ENCODE results near the gene LST1. TPM values are rescaled to one million over a fixed set of nuclear protein-coding genes. Genes with fewer than 3 reads are reported as not detected.

LST1 gene
- total and polyA plus RNA-seq, 2 of the 8 experiments (the other 6 are each of a cell fraction or from before 2014, with no cell fraction given): not detected

DNA sequence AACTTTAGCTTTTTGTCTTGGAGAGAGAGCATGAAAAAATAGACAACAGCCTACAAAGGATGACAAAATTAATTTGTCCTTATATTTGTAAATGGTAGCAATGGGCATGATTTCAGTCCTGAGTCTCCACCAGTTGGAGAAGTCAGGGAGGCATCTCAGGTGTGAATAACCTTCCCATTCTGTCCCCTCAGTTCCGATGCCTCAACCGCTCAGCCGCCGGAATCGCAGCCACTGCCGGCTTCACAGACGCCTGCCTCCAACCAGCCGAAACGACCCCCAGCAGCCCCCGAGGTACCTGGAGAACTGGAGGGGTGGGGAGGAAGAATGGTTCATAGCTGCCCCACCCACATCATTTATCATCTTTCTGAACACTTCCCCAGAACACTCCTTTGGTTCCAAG is 38.0 kb downstream of the LST1 start:
- no peak overlapping the region for H3K18ac ChIP-seq (ENCODE audit: extremely low read depth, low read length)
- H3K27me3 ChIP-seq (replicated peaks in 1 of 4; ENCODE audit: control insufficient read depth in 3 of 4, extremely low read depth in 1 of 4, insufficient read depth in 3 of 4, low read length in 3 of 4): no peaks in the 10 kb centered on the region
- H2AFZ ChIP-seq (ENCODE audit: low read length): no peak overlapping the region
- H3K4ac ChIP-seq (replicated peaks; ENCODE audit: insufficient read length, low read depth, low read length): no peak overlapping the region
- no peak overlapping the region for H2BK20ac ChIP-seq (ENCODE audit: low read length)
- H2AK5ac ChIP-seq (ENCODE audit: low read depth, low read length): no peak overlapping the region
- H3K4me3 ChIP-seq (ENCODE audit: extremely low read depth in 1 of 4, insufficient read depth in 2 of 4, low read depth in 3 of 4, low read length in 4 of 4): no peak overlapping the region
- peaks cover 24 to 46% of the 10 kb centered on the region in 2 experiments for H3K79me2 ChIP-seq (ENCODE audit: control insufficient read depth in 1 of 2, insufficient read depth in 2 of 2, low read length in 2 of 2)
- H3K14ac ChIP-seq (ENCODE audit: insufficient read length): no peak overlapping the region
- H3K9me3 ChIP-seq (ENCODE audit: insufficient read depth in 2 of 2, low read depth in 1 of 2, low read length in 1 of 2): no peaks in the 10 kb centered on the region
- peaks cover 5% of the 10 kb centered on the region; the same call in 1 of the 2 replicates for H3K23me2 ChIP-seq (ENCODE audit: low read depth, low read length)
- no peak overlapping the region for H3K9ac ChIP-seq (replicated peaks in 1 of 4; ENCODE audit: extremely low read depth in 1 of 4, low read depth in 3 of 4, low read length in 3 of 4)
- H3K23ac ChIP-seq (ENCODE audit: insufficient read length): no peak overlapping the region
- DNase-seq (ENCODE audit: low read depth in 1 of 2, low spot score in 2 of 2) (no peak), FAIRE-seq (no peak)
- 97% methylated on average over 10 of the region's 10 CpGs; no CpG with 5 or more reads in 1 of the 2 experiments for WGBS, 2 experiments (ENCODE audit: extremely low coverage in 1 of 2, insufficient coverage in 1 of 2, insufficient read length in 1 of 2, insufficient replicate concordance in 2 of 2, low coverage in 1 of 2, low lambda C conversion rate in 2 of 2, missing lambda C conversion rate in 1 of 2)
- ChIA-PET POLR2A (ENCODE audit: partially characterized antibody) (interaction anchor here (0.6 to 34.9 kb wide), 6 partner anchors 15 to 92 kb away, joined by 3 to 883 read pairs (median 105); partner anchors contain the start of genes APOM, ATP6V1G2, BAG6 and C6orf47), CTCF (ENCODE audit: partially characterized antibody) (interaction anchor here (0.6 to 2.7 kb wide), 2 partner anchors 77 to 117 kb away, joined by 3 to 9 read pairs; partner anchors contain the start of genes ATP6V1G2 and NFKBIL1)
- no peak overlapping the region for H4K5ac ChIP-seq (ENCODE audit: insufficient read length, low read depth, low read length)
- peaks cover 58 to 72% (median 62%) of the 10 kb centered on the region in 4 experiments for H3K36me3 ChIP-seq (ENCODE audit: control insufficient read depth in 2 of 4, insufficient read depth in 4 of 4, low read length in 3 of 4)
- TF ChIP-seq, protein P1, sequence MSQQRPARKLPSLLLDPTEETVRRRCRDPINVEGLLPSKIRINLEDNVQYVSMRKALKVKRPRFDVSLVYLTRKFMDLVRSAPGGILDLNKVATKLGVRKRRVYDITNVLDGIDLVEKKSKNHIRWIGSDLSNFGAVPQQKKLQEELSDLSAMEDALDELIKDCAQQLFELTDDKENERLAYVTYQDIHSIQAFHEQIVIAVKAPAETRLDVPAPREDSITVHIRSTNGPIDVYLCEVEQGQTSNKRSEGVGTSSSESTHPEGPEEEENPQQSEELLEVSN (IDR thresholded peaks at IDR 0.05): no peak
- no peak for TF ChIP-seq CEBPB (IDR thresholded peaks at IDR 0.05; ENCODE audit: low read depth, low read length)
- TF ChIP-seq, protein P2, sequence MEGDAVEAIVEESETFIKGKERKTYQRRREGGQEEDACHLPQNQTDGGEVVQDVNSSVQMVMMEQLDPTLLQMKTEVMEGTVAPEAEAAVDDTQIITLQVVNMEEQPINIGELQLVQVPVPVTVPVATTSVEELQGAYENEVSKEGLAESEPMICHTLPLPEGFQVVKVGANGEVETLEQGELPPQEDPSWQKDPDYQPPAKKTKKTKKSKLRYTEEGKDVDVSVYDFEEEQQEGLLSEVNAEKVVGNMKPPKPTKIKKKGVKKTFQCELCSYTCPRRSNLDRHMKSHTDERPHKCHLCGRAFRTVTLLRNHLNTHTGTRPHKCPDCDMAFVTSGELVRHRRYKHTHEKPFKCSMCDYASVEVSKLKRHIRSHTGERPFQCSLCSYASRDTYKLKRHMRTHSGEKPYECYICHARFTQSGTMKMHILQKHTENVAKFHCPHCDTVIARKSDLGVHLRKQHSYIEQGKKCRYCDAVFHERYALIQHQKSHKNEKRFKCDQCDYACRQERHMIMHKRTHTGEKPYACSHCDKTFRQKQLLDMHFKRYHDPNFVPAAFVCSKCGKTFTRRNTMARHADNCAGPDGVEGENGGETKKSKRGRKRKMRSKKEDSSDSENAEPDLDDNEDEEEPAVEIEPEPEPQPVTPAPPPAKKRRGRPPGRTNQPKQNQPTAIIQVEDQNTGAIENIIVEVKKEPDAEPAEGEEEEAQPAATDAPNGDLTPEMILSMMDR (IDR thresholded peaks at IDR 0.05; ENCODE audit: control extremely low read depth in 1 of 3, insufficient read depth in 1 of 3, low read depth in 1 of 3, low read length in 3 of 3): no peak
- no peak for TF ChIP-seq CREB1 (IDR thresholded peaks at IDR 0.05)
- TF ChIP-seq YY1 (IDR thresholded peaks at IDR 0.05; ENCODE audit: low read depth, low read length): no peak
- no peak for TF ChIP-seq CBX5 (IDR thresholded peaks at IDR 0.05; ENCODE audit: low read depth, low read length)
- no peak for TF ChIP-seq POU5F1 (IDR thresholded peaks at IDR 0.05; ENCODE audit: low read depth, low read length)
- TF ChIP-seq TEAD4 (IDR thresholded peaks at IDR 0.05; ENCODE audit: low read depth, low read length): no peak
- no peak for TF ChIP-seq POLR2A (IDR thresholded peaks at IDR 0.05; ENCODE audit: control extremely low read depth in 1 of 2, low read depth in 2 of 2, low read length in 2 of 2)
- TF ChIP-seq ZNF274 (IDR thresholded peaks at IDR 0.05; ENCODE audit: borderline replicate concordance, extremely low read depth, low read length): no peak
- H4K91ac ChIP-seq (replicated peaks; ENCODE audit: insufficient read length, low read length): no peak overlapping the region
- H4K20me1 ChIP-seq (replicated peaks in 1 of 2; ENCODE audit: control insufficient read depth in 1 of 2, insufficient read depth in 2 of 2, low read length in 2 of 2): peaks cover 4 to 21% of the 10 kb centered on the region in 2 experiments
- no peak overlapping the region for H3K56ac ChIP-seq (replicated peaks; ENCODE audit: insufficient read length, low read depth, low read length)
- no peak overlapping the region for H2BK5ac ChIP-seq (ENCODE audit: low read depth, low read length)
- no peak overlapping the region for H2BK120ac ChIP-seq (replicated peaks; ENCODE audit: low read depth, low read length)
- H3K4me1 ChIP-seq (replicated peaks in 1 of 4; ENCODE audit: control insufficient read depth in 3 of 4, insufficient read depth in 4 of 4, low read length in 3 of 4): peaks cover 0 to 2% (median 0%) of the 10 kb centered on the region in 4 experiments; a peak in 1 of 7 replicates
- no peak overlapping the region for H3K4me2 ChIP-seq (ENCODE audit: insufficient read depth in 1 of 2, low read depth in 2 of 2, low read length in 2 of 2)
- H4K8ac ChIP-seq (ENCODE audit: extremely low read depth, insufficient read depth, low read length): peak overlapping the region; percentile 59; the same call in 1 of the 2 replicates
- peaks cover 15% of the 10 kb centered on the region; the same call in 1 of the 2 replicates for H3K79me1 ChIP-seq (ENCODE audit: low read depth, low read length)
- H2BK12ac ChIP-seq (ENCODE audit: low read depth, low read length): no peak overlapping the region
- H2BK15ac ChIP-seq (ENCODE audit: low read length): no peak overlapping the region
- H3K27ac ChIP-seq (ENCODE audit: low read depth, low read length): no peak overlapping the region
